ENCODE data around the gene RAB44. TPM values are rescaled to one million over a fixed set of nuclear protein-coding genes. Genes with fewer than 3 reads are reported as not detected.

The RAB44 gene
- total and polyA plus RNA-seq, 9 of the 15 experiments (the other 6 are each of a cell fraction or from before 2014, with no cell fraction given), result not detected

DNA sequence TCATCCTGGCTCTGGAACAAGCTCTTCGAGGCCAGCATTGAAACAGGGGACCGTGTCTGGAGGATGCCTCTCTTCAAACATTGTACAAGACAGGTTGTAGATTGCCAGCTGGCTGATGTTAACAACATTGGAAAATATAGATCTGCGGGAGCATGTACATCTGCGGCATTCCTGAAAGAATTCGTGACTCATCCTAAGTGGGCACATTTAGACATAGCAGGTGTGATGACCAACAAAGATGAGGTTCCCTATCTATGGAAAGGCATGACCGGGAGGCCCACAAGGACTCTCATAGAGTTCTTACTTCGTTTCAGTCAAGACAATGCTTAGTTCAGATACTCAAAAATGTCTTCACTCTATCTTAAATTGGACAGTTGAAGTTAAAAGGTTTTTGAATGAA lies 22.7 kb upstream of the RAB44 start:
- FAIRE-seq (peak; percentile 40), ATAC-seq (no peak), DNase-seq (ENCODE audit: extremely low read depth in 1 of 4, low spot score in 3 of 4) (no peak)
- 2% methylated on average over 7 of the region's 7 CpGs for WGBS (ENCODE audit: insufficient coverage, low coverage, missing lambda C conversion rate)
- no TSS peak for BruUV-seq (replicated peaks)
- intact Hi-C loops (cut with micrococcal nuclease) (loop anchor here (10.0 kb wide), 1 partner anchor 250 kb away; no protein-coding TSS in a partner anchor), in situ Hi-C loops (cut with MboI) (no loop called here)
- no peaks in the 10 kb centered on the region for H3K9me3 ChIP-seq (replicated peaks; ENCODE audit: control insufficient read depth, insufficient read depth, low read depth, low read length)
- H3K4me1 ChIP-seq (replicated peaks in 1 of 2; ENCODE audit: control insufficient read depth in 2 of 2, insufficient read depth in 2 of 2, low read length in 2 of 2), result peaks cover 17 to 19% of the 10 kb centered on the region in 2 experiments; a peak in 4 of 5 replicates
- no peak overlapping the region for H3K9ac ChIP-seq (ENCODE audit: insufficient read depth in 1 of 2, low read depth in 2 of 2, low read length in 2 of 2)
- no peak overlapping the region for H3K27ac ChIP-seq (ENCODE audit: extremely low read depth, low read depth, low read length)
- ChIA-PET POLR2A (interaction anchor here (0.7 to 1.2 kb wide), 3 partner anchors 11 to 347 kb away, joined by 3 to 4 read pairs (median 4); no protein-coding TSS in a partner anchor), CTCF (ENCODE audit: low intra/inter-chr PET ratio) (no interaction called here)
- H3K36me3 ChIP-seq (ENCODE audit: control insufficient read depth, insufficient read depth, low read length), result no peaks in the 10 kb centered on the region
- H3K9me1 ChIP-seq (ENCODE audit: control insufficient read depth, insufficient read depth, low read length), result no peaks in the 10 kb centered on the region
- TF ChIP-seq LEF1 (IDR thresholded peaks at IDR 0.05), result no peak
- TF ChIP-seq JUNB (CRISPR knock-in tag; conservative IDR thresholded peaks at IDR 0.05), result 0 out of 2 replicates have a peak, but pooled peaks have one; percentile 17
- no peak for TF ChIP-seq ZBTB34 (CRISPR knock-in tag; IDR thresholded peaks at IDR 0.05)
- no peak for TF ChIP-seq SETDB1 (IDR thresholded peaks at IDR 0.05; ENCODE audit: low read length)
- no peak for TF ChIP-seq HEY1 (CRISPR knock-in tag; IDR thresholded peaks at IDR 0.05; ENCODE audit: borderline replicate concordance)
- no peak for TF ChIP-seq SAFB (IDR thresholded peaks at IDR 0.05; ENCODE audit: borderline replicate concordance, low read depth, low read length)
- no peak overlapping the region for H3K4me3 ChIP-seq
- no peak overlapping the region for H2AFZ ChIP-seq (ENCODE audit: low read depth, low read length)
- H3K27me3 ChIP-seq (ENCODE audit: control insufficient read depth in 2 of 2, insufficient read depth in 2 of 2, low read length in 2 of 2), result peaks cover 28 to 53% of the 10 kb centered on the region in 2 experiments
- H3K4me2 ChIP-seq (ENCODE audit: insufficient read depth, low read length), result no peak overlapping the region
- no peaks in the 10 kb centered on the region; the same call in 2 of the 3 replicates for H3K79me2 ChIP-seq (ENCODE audit: control insufficient read depth, insufficient read depth, low read length)
- H4K20me1 ChIP-seq (replicated peaks; ENCODE audit: control insufficient read depth, insufficient read depth, low read length), result no peaks in the 10 kb centered on the region

Measured in K562 (cell line).